GM19193 (cell line): ENCODE measurements around the gene CRYBB1.

Experiments used
- POLR2A ChIP-seq: IDR thresholded peaks from 4 replicates; pipeline ENCODE4 v1.6.1; 2011; ENCODE audit not compliant: insufficient read depth, insufficient read length; ENCODE audit errors: extremely low read depth

The CRYBB1 gene

GRCh38 chr22:26601726-26602125 lies 16.1 kb downstream of the CRYBB1 start:
- TF ChIP-seq POLR2A, result no peak

GRCh38 chr22:26599505-26599904 lies 18.3 kb downstream of the CRYBB1 start:
- no peak for TF ChIP-seq POLR2A

- no peak for TF ChIP-seq POLR2A
Measured at GRCh38 chr22:26597480-26597879, 20.3 kb downstream of the CRYBB1 start.

GRCh38 chr22:26597026-26597425 lies 20.8 kb downstream of the CRYBB1 start:
- TF ChIP-seq POLR2A, result no peak

GRCh38 chr22:26593763-26594162 lies 24.1 kb downstream of the CRYBB1 start:
- no peak for TF ChIP-seq POLR2A

- peak; percentile 30 for TF ChIP-seq POLR2A
Measured at GRCh38 chr22:26592421-26592891, 25.4 kb downstream of the CRYBB1 start.

GRCh38 chr22:26589845-26590736 lies 27.7 kb downstream of the CRYBB1 start, which contains the start of gene TPST2:
TPST2 (minus strand) TSS chr22:26590132; CDS start chr22:26541630, 48,502 bp downstream.
- TF ChIP-seq POLR2A, result peak; percentile 87

GRCh38 chr22:26589367-26589844 lies 28.4 kb downstream of the CRYBB1 start:
- no peak for TF ChIP-seq POLR2A

GRCh38 chr22:26588729-26589366 lies 29.0 kb downstream of the CRYBB1 start:
- TF ChIP-seq POLR2A, result no peak

- TF ChIP-seq POLR2A, result no peak
Measured at GRCh38 chr22:26587991-26588613, 29.7 kb downstream of the CRYBB1 start.

GRCh38 chr22:26586556-26587325 lies 31.1 kb downstream of the CRYBB1 start:
- no peak for TF ChIP-seq POLR2A

- no peak for TF ChIP-seq POLR2A
Measured at GRCh38 chr22:26585104-26585790, 32.6 kb downstream of the CRYBB1 start.

GRCh38 chr22:26584010-26584409 lies 33.8 kb downstream of the CRYBB1 start:
- TF ChIP-seq POLR2A, result no peak

GRCh38 chr22:26581633-26582168 lies 36.1 kb downstream of the CRYBB1 start:
- TF ChIP-seq POLR2A, result no peak
